NK-92 treated with Interleukin-12 subunit alpha and Interleukin-12 subunit beta, amount 100 ng/mL, for 24 hours (cell line): ENCODE measurements around the gene PIGV.

ENCODE experiments used
- DNase-seq: peaks from one replicate; lab custom pipeline; 2025; lab: John Stamatoyannopoulos, UW

PIGV gene

DNA sequence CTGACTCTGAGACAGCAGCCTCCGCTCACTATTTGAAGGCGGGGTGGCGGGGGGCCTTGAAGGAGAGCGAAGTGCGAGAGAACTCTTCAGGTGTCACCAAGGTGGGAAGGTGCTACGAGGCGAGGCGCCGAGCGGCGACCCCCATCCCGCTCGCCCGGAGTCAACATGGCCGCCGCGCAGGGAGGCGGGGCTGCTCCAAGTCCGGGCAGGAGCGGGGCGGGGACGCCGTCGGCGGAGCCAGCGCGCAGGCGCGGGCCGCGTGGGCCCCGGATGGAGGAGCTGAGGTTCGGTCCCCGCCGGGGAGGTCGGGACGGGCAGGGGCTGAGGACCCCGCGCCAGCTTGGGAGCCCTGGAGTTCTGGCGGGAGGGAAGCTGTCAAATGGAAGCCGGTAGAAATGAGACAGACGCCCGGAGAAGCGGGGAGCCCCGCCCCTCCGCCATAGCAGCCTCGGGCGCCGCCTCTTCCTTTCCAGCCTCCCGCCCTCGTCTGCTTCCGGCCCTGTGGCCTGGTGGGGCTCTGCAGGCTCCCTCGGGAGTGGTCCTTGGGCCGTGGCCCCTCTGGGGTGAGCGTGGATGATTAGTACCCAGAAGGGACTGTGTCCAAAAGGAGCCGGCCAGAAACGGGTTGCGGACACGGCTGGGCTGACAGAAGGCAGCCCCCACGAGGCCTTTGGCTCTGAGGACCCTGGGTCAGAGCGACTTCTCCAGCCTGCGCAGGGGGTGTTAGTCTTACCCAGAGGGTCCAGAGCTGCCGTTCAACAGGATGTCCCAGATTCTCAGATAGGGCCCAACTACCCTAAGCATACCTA, at the start of gene PIGV:
Gene PIGV, plus strand, starts transcription at position 245 of the 809 bp plus-strand sequence. CDS start 2,866 bp downstream, outside the sequence.
- peak; percentile 89 for DNase-seq

- no peak for DNase-seq
These were observed 48.3 kb upstream of the PIGV start for GRCh38 chr1:26739329-26739914.

DNA sequence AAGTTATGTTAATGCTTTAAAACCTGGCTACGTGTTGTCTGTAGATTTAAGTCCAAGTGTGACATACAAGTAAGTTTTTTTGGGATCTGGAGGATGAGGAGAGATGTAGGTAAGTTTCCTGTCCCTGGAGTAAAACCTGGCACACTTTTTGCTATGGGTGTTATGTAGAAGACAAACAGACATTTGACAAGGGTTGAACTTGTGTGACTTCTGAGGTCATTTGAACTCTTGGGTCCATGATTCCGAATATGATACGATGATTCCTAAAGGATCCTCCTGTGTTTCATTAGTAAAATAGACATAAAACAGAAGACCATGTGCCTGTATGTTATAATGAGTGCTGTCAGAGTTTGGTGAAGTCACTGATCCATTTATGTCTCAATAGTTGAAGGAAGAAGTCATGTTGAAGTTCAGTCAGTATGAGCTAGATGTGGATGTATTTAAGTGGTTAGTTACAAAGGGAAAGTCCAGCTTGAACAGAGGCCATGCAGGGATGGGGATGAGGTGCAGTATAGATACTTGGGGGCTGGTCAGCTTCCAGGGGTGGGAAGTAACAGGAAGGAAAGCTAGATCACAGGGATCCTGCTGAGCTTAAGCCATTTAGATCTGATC, 47.6 kb upstream of the PIGV start:
- no peak for DNase-seq

- DNase-seq: no peak
These were observed 46.8 kb upstream of the PIGV start for GRCh38 chr1:26740952-26741351.

GRCh38 chr1:26743426-26744059, 44.2 kb upstream of the PIGV start:
- no peak for DNase-seq

DNA sequence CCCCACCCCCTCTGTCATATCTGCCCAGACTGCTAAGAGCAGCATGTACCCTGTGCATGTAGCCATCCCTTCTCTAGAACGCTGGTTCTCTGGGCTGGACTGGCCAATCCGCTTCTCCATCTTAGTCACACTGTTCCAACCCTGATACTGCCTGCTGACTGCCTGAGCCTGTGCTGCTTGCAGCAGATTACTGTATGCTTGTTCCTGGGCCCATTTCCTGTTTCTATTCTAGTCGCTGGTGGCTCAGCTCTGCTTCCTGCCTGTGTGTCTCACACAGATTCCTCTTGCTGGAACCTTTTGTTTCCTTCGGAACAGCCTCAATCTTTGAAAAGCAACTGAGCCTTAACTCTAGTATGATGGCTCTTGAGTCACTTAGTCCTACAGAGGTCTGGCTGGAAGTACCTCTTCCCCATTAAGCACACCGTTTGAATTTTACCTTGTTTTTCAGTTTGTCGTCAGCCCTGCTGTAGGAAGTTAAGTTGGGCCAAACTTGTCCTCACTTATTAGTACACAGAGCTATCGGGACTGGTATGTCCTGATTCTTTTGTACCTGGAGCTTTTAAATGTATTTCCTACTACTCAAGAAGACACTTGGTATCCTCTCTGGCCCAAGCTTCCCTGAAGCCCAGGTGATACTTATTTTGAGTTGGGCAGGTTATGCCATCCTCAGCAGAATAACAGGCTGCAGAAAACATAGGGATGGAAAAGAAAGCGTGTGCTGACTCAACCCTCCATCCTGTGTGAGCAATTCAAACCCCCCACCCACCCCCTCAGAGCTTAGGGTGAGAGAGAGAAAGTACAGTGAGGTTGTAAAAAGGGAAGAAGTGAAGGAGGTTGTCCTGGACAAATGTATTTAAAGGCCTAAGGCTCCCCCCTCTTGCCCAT, 43.4 kb upstream of the PIGV start:
- DNase-seq: peak; percentile 85

DNA sequence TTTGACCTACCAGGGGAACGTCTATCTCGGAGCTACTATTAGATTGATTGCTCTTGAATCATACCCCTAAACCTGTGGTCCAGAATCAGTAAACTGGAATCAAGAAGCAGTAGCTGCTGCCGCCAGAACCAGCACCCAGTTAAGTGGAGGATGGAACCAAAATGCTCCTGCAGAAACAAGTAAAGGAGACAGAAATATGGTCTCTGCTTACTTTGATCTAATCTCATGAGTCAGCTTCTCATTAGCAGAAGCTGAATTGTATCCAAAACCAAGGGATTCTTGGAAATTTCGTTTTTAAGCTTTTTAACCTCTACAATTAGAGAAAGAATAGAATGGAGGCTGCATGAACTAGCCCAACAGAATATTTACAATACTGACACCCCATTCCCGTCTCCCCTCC, 42.6 kb upstream of the PIGV start:
- DNase-seq: no peak

DNA sequence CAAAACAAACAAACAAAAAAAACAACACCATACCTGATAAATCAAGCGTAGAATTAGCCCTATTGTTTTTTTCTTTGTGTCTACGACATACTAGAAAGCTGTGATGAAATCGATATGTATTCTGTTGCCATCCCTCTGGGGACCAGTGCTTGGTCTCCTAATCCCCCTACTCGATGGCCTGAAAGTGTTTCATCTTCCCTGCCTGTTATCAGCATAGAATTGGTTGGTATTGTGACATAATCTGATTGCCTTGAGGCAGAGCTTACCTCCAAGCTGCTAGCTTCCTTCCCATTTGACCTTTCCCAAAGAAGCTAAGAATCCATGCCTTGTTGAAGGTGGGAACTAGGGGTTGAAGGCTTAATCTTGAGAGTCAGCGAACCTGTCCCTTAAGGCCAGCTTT, 40.7 kb upstream of the PIGV start:
- no peak for DNase-seq

DNA sequence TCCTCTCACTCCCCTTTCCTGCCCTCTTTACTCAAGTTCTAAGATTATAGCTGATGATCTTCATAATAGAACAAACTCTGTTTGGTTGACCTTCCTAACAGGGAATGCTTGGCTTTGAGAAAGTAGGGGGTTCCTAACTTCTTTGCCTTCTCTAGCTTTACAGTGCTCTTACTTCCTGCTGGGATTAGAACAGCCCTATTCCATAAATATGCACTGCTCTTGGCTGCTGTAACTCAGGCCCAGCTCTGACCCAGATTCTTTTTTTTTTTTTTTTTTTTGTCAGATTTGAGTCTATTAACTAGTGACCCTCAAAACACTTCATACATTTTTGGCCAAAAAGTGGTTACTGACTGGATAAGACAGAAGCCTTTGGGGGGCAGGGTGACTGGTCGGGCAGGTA, 39.4 kb upstream of the PIGV start:
- no peak for DNase-seq

DNA sequence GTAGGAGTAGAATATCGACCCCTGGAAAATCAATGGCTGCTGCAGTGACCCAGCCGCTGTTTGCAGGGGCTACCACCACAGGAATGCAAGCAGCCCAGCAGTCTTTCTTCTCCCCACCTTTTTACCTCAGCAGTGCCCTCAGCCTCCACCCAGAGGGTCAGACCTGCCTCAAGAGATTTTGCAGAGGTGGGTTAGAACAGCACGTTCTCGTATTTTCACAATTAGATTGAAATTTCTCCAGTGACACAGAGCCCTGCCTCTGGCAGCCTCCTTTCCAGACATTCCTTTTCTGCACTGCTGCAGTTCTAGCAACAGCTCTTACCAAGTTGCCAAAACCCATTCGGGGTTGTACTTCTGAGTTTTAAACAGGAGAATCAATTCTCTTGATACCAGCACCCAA, 38.3 kb upstream of the PIGV start:
- DNase-seq: no peak

GRCh38 chr1:26750428-26750827, 37.3 kb upstream of the PIGV start:
- DNase-seq: no peak

- DNase-seq: no peak
These were observed 35.2 kb upstream of the PIGV start for GRCh38 chr1:26752519-26752918.

- DNase-seq: no peak
These were observed 33.5 kb upstream of the PIGV start for GRCh38 chr1:26754086-26754874.

DNA sequence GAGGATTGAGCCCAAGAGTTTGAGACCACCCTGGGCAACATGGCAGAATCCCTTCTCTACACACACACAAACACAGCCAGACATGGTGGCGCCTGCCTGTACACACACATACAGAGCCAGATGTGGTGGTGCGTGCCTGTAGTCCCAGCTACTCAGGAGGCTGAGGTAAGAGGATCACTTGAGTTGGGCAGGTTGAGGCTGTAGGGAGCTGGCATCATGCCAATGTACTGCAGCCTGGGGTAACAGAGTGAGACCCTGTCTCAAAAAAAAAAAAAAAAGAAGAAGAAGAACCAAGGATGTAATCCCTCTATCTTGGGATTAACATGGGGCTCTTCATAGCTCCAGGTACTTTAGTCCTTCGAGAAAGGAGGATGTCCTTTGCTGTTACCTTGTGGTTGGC, 29.4 kb upstream of the PIGV start:
- DNase-seq: no peak

DNA sequence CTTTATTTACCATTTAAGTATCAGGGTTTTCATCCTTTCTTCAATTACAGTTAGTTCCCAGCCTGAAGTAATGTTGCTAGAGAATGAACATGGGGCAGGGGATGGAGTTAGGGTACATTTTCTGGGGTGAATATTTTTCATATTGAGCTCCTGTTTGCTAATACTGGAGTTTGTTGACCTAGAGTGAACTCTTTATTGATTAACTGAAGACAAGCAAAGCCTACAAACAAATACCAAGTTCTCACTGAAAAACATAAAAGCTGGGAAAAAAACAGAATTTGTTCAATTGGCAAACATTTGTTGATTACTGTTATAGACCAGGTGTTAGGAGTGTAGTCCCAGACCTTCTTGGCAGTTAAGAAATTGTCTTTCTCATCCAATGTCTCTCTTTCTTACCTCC, 28.2 kb upstream of the PIGV start:
- no peak for DNase-seq

GRCh38 chr1:26761217-26761616, 26.5 kb upstream of the PIGV start:
- no peak for DNase-seq

DNA sequence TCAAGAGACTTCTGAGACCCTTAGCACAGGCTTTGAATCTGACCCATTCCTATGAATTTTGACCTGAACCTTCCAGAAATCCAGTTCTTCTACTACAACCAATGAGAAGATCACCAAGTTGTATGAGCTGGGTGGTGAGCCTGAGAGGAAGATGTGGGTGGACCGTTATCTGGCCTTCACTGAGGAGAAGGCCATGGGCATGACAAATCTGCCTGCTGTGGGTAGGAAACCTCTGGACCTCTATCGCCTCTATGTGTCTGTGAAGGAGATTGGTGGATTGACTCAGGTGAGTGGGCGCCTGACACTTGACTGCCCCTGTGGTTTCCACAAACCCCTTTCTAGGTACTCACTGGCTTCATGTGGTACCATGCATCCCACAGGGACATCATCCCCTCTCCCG, 20.0 kb upstream of the PIGV start:
- no peak for DNase-seq

GRCh38 chr1:26768755-26769154, 19.0 kb upstream of the PIGV start:
- DNase-seq: no peak

- DNase-seq: no peak
These were observed 16.5 kb upstream of the PIGV start for GRCh38 chr1:26771285-26771642.

GRCh38 chr1:26771643-26772321, 16.0 kb upstream of the PIGV start:
- DNase-seq: no peak

DNA sequence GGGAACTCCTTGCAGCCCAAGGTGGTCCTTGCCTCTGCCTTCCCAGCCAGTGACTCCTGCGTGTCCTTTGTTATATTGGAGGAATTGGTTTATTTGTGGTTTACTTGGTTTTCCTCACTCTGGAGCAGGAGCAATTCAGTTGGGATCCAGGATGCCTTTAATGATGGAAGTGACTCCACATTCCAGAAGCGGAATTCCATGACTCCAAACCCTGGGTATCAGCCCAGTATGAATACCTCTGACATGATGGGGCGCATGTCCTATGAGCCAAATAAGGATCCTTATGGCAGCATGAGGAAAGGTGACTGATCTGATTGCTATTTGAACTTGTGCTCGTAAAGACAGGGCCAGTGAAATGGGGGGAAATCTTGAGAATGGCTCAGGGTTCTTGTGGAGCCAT, 15.1 kb upstream of the PIGV start:
- DNase-seq: no peak
